ENCODE results near the gene IP6K2.
A peak's percentile ranks its signal among the peaks of the same experiment; 100 is the strongest.
"Not testable (repeated sequence)": the region's sequence is repeated elsewhere in the genome, so short reads cannot be mapped to it uniquely, and the experiment has no call there.

The IP6K2 gene

GRCh38 chr3:48716982-48717746 is at the start of gene IP6K2:
Gene IP6K2, minus strand, starts transcription at chr3:48717221. Its CDS starts 21,930 bp downstream, at chr3:48695291.
- DNase-seq, result peak; percentile 91

- DNase-seq, result no peak
Observed at GRCh38 chr3:48765376-48765775, 48.4 kb upstream of the IP6K2 start.

- no peak for DNase-seq
Observed at GRCh38 chr3:48762816-48763215, 45.8 kb upstream of the IP6K2 start.

GRCh38 chr3:48759991-48760540 is 43.0 kb upstream of the IP6K2 start:
- DNase-seq, result not testable (repeated sequence)

GRCh38 chr3:48759531-48759930 is 42.5 kb upstream of the IP6K2 start:
- not testable (repeated sequence) for DNase-seq

GRCh38 chr3:48759071-48759470 is 42.0 kb upstream of the IP6K2 start:
- DNase-seq, result no peak

GRCh38 chr3:48756640-48757039 is 39.6 kb upstream of the IP6K2 start:
- DNase-seq, result no peak

- no peak for DNase-seq
Observed at GRCh38 chr3:48750856-48751255, 33.8 kb upstream of the IP6K2 start.

GRCh38 chr3:48748754-48749153 is 31.7 kb upstream of the IP6K2 start:
- no peak for DNase-seq

- DNase-seq, result peak; percentile 62
Observed at GRCh38 chr3:48747706-48748105, 30.7 kb upstream of the IP6K2 start.

- no peak for DNase-seq
Observed at GRCh38 chr3:48747015-48747615, 30.1 kb upstream of the IP6K2 start.

- no peak for DNase-seq
Observed at GRCh38 chr3:48743773-48744172, 26.8 kb upstream of the IP6K2 start.

GRCh38 chr3:48741226-48741625 is 24.2 kb upstream of the IP6K2 start:
- not testable (repeated sequence) for DNase-seq

GRCh38 chr3:48739955-48740823 is 23.2 kb upstream of the IP6K2 start:
- DNase-seq, result no peak

GRCh38 chr3:48739617-48739954 is 22.6 kb upstream of the IP6K2 start:
- no peak for DNase-seq

- DNase-seq, result no peak
Observed at GRCh38 chr3:48738926-48739616, 22.1 kb upstream of the IP6K2 start.

GRCh38 chr3:48738144-48738536 is 21.1 kb upstream of the IP6K2 start:
- no peak for DNase-seq

GRCh38 chr3:48735075-48735767 is 18.2 kb upstream of the IP6K2 start:
- not testable (repeated sequence) for DNase-seq

- not testable (repeated sequence) for DNase-seq
Observed at GRCh38 chr3:48734541-48734940, 17.5 kb upstream of the IP6K2 start.

GRCh38 chr3:48733752-48734518 is 16.9 kb upstream of the IP6K2 start:
- DNase-seq, result not testable (repeated sequence)

- DNase-seq, result no peak
Observed at GRCh38 chr3:48727511-48727910, 10.5 kb upstream of the IP6K2 start.
